ENCODE measurements around the gene ZBTB22.

DNA sequence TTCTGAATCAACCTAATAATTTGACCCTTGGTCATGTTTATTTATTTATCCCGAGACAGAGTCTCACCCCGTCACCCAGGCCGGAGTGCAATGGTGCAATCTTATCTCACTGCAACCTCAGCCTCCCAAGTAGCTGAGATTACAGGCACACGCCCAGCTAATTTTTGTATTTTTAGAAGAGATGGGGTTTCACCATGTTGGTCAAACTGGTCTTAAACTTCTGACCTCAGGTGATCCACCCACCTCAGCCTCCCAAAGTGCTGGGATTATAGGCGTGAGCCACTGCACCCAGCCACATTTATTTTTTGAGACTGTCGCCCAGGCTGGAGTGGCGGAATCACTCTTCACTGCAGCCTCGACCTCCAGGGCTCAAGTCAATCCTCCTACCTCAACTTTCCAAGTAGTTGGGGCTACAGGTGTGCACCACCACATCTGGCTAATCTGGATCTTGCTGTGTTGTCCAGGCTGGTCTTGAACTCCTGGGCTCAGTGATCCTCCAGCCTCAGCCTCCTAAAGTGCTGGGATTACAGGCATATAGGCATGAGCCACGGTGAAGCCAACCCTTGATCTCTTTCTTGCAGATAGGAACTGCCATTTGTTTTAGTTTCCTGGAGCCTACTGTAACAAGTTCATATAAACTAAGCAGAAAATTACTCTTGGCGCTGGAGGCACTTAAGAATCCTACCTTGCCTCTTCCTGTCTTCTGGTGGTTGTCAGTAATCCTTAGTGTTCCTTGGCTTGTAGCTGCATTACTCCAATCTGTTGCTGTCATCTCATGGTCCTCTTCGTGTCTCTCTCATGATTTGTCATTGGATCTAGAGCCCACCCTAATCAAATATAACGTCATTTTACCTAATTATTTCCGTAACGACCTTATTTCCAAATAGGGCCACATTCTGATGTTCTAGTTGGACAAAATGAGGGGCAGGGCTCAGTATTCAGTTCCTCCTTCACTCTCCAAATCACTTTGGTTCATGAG lies 43.3 kb downstream of the ZBTB22 start:
- TF ChIP-seq GATA2 (IDR thresholded peaks at IDR 0.05; ENCODE audit: low read depth, low read length) = no peak
- TF ChIP-seq GATA3 (IDR thresholded peaks at IDR 0.05; ENCODE audit: low read depth, low read length) = no peak

Measured in SH-SY5Y (cell line).